PFSK-1 (cell line): ENCODE results near the gene SUPT5H.

Experiments
- POLR2AphosphoS5 ChIP-seq: IDR thresholded peaks from 2 replicates; pipeline ENCODE4 v1.6.1; 2012; ENCODE audit warnings: low read depth, mild to moderate bottlenecking, control low read depth, low read length, moderate library complexity
- REST ChIP-seq, 2 experiments: IDR thresholded peaks; 2 replicates each; pipeline versions ENCODE4 v1.6.1 to v1.8.0; 2011 to 2012; ENCODE audit warnings: low read depth in 2 of 2, low read length in 2 of 2, control low read depth in 1 of 2, inconsistent platforms in 1 of 2, mild to moderate bottlenecking in 1 of 2, moderate library complexity in 1 of 2; ENCODE audit not compliant: insufficient read depth in 1 of 2
- SIN3A ChIP-seq: IDR thresholded peaks from 2 replicates; pipeline ENCODE4 v1.6.1; 2012; ENCODE audit warnings: mild to moderate bottlenecking, low read length, moderate library complexity, borderline replicate concordance; ENCODE audit not compliant: insufficient read depth
- TAF1 ChIP-seq: IDR thresholded peaks from 2 replicates; pipeline ENCODE4 v1.6.1; 2012; ENCODE audit warnings: low read length, control low read depth, borderline replicate concordance; ENCODE audit not compliant: insufficient read depth

- no peak for TF ChIP-seq SIN3A
- no peak for TF ChIP-seq POLR2AphosphoS5
- no peak for TF ChIP-seq TAF1
- TF ChIP-seq REST (IDR thresholded peaks at IDR 0.05; ENCODE audit: insufficient read depth in 1 of 2, low read depth in 2 of 2, low read length in 2 of 2): no peak
Observed at GRCh38 chr19:39411832-39412099, 33.6 kb upstream of the SUPT5H start.
